Ishikawa (cell line): ENCODE measurements around the gene NEIL1.

ENCODE experiments used
- CEBPB ChIP-seq: IDR thresholded peaks from 2 replicates; pipeline ENCODE4 v1.6.1; 2012
- CREB1 ChIP-seq: IDR thresholded peaks from 2 replicates; pipeline ENCODE4 v1.6.1; 2012; ENCODE audit warnings: low read depth
- EGR1 ChIP-seq: IDR thresholded peaks from 2 replicates; pipeline ENCODE4 v1.6.1; 2012
- EP300 ChIP-seq: IDR thresholded peaks from 2 replicates; pipeline ENCODE4 v1.6.1; 2012; ENCODE audit warnings: borderline replicate concordance
- FOXM1 ChIP-seq: IDR thresholded peaks from 2 replicates; pipeline ENCODE4 v1.6.1; 2012; ENCODE audit warnings: low read depth, borderline replicate concordance
- NFIC ChIP-seq: IDR thresholded peaks from 2 replicates; pipeline ENCODE4 v1.6.1; 2012
- RAD21 ChIP-seq: IDR thresholded peaks from 2 replicates; pipeline ENCODE4 v1.6.1; 2012; ENCODE audit warnings: low read depth
- REST ChIP-seq: IDR thresholded peaks from 2 replicates; pipeline ENCODE4 v1.6.1; 2012; ENCODE audit warnings: low read depth, mild to moderate bottlenecking
- TAF1 ChIP-seq: IDR thresholded peaks from 2 replicates; pipeline ENCODE4 v1.6.1; 2012; ENCODE audit warnings: low read depth, mild to moderate bottlenecking
- TCF12 ChIP-seq: IDR thresholded peaks from 2 replicates; pipeline ENCODE4 v1.6.1; 2012; ENCODE audit warnings: low read depth
- TEAD4 ChIP-seq: IDR thresholded peaks from 2 replicates; pipeline ENCODE4 v1.6.1; 2012
- YY1 ChIP-seq: IDR thresholded peaks from 2 replicates; pipeline ENCODE4 v1.6.1; 2012; ENCODE audit warnings: low read depth
- ZBTB7A ChIP-seq: IDR thresholded peaks from 2 replicates; pipeline ENCODE4 v1.6.1; 2012; ENCODE audit warnings: low read depth
- TF ChIP-seq, protein P1 (sequence below): IDR thresholded peaks from 2 replicates; pipeline ENCODE4 v1.6.1; 2012
- TF ChIP-seq, protein P2 (sequence below): IDR thresholded peaks from 2 replicates; pipeline ENCODE4 v1.6.1; 2012

The NEIL1 gene

DNA sequence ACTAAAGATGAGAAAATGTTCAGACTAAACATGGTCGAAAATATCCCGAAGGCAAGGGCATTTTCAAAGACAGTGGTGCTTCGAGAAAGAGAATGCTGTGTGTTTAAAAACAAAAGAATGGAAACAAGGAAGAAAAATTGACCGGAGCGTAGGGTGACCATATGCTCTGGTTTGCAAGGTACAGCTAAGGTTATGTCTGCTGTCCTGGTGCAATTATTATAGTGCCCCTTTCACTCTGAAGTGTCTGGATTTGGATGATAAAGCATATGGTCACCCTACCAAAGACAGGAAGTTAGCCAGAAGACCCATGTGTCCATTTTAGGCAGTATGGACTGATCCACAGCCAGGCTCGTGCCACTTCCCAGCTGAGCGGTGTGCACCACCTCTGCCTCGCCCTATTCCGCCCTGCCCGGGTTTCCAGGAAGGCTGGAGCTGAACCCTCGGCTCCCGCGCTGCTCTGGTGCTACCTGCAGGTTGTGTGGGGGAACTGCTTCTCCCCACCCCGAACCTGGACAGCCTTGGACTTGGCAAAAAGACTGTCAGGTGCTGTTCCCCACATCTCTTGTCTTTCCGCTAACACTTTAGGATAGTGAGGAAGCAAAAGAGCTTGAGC is 39.0 kb upstream of the NEIL1 start:
- TF ChIP-seq EP300 (no peak), RAD21 (peak; percentile 95)

GRCh38 chr15:75309711-75310110 is 37.1 kb upstream of the NEIL1 start:
- TF ChIP-seq, protein P1, sequence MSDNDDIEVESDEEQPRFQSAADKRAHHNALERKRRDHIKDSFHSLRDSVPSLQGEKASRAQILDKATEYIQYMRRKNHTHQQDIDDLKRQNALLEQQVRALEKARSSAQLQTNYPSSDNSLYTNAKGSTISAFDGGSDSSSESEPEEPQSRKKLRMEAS: no peak
- TF ChIP-seq CEBPB (no peak), RAD21 (no peak), CREB1 (no peak), ZBTB7A (no peak), REST (no peak), TEAD4 (no peak), EGR1 (no peak), FOXM1 (no peak), TCF12 (no peak), NFIC (no peak), TAF1 (no peak), YY1 (no peak)
- TF ChIP-seq, protein P2, sequence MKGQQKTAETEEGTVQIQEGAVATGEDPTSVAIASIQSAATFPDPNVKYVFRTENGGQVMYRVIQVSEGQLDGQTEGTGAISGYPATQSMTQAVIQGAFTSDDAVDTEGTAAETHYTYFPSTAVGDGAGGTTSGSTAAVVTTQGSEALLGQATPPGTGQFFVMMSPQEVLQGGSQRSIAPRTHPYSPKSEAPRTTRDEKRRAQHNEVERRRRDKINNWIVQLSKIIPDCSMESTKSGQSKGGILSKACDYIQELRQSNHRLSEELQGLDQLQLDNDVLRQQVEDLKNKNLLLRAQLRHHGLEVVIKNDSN: no peak

DNA sequence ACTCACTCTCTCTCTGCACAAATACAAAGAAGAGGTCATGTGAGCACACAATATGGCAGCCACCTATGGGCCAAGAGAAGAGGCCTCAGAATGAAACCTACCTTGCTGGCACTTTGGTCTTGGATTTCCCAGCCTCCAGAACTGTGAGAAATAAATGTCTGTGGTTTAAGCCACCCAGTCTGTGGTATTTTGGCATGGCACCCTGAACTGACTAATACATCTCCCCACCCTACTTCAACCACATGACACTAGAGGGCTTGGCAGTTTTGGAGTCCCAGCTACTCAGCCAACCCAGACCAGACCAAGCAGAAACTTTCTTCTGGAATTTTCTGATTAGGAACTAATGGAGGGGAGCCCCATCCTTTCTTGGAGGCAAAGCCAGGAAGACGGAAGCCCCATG is 34.3 kb upstream of the NEIL1 start:
- TF ChIP-seq, protein P2: 0 out of 2 replicates have a peak, but pooled peaks have one; percentile 28

DNA sequence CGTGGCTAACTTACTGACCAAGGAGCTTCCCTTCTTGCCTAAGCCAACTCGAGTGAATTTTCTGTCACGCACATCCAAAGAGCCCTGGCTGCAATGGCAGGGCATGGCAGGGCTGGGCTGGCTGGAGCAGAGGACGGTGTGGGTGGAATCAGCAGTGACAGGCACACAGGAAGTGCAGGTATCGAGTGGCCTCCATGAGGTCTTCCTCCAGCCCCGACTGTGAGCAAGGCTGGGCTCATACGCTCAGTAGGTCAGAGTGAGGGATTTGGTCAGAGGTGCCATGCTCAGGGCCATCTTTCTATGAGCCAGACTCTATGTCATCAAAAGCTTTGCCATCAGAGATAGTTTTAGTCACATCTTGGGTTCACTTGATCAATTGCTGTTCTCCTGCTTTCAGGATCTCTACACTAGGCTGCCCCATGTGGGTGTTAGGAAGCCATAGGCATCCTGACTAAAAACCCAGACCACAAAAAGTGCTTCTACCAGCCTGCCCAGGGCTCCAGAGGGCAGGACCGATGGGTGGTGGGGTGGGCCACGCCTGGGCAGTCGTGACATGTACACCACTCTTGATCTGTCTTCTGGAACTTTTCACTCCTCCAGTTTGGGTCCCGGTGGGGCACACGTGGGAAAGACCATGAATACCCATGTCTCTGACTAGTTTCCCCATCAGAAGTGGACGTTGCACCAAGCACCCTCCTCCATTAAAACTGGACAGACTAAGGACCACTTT is 33.6 kb upstream of the NEIL1 start:
- no peak for TF ChIP-seq RAD21
- no peak for TF ChIP-seq TCF12
- TF ChIP-seq ZBTB7A: no peak
- no peak for TF ChIP-seq REST
- TF ChIP-seq, protein P2: no peak

GRCh38 chr15:75314552-75315290 is 32.1 kb upstream of the NEIL1 start:
- no peak for TF ChIP-seq YY1
- TF ChIP-seq REST: no peak
- TF ChIP-seq FOXM1: no peak
- TF ChIP-seq CEBPB: no peak
- TF ChIP-seq, protein P1: no peak
- no peak for TF ChIP-seq ZBTB7A
- TF ChIP-seq TEAD4: no peak
